H1 (cell line): ENCODE data around the gene MOGAT3. TPM values are rescaled to one million over a fixed set of nuclear protein-coding genes. Genes with fewer than 3 reads are reported as not detected.
A peak's percentile ranks its signal among the peaks of the same experiment; 100 is the strongest.

Source experiments
- CTCF ChIA-PET: fragments of 300-600 bp; sonication (Branson Sonifier 250); formaldehyde crosslinking; loops from one replicate; lab custom pipeline; 2021; ENCODE audit not compliant: partially characterized antibody; lab: Charles Lee
- POLR2A ChIA-PET: fragments of 300-600 bp; sonication (Branson Sonifier 250); formaldehyde crosslinking; loops from one replicate; lab custom pipeline; 2021; ENCODE audit warnings: inconsistent platforms; ENCODE audit not compliant: partially characterized antibody; lab: Charles Lee
- DNase-seq, 2 experiments: peaks; one replicate each; pipeline versions ENCODE4 v3.0.0 to v3.0.0-alpha.2; 2010 to 2022; ENCODE audit warnings: low spot score in 2 of 2, low read depth in 1 of 2, mixed read lengths in 1 of 2
- FAIRE-seq: peaks from 2 replicates; lab custom pipeline; 2011; peaks lifted over from hg19 to GRCh38; lab: Jason Lieb, UNC
- H2AFZ ChIP-seq: 2 replicates; pipeline ENCODE4 v1.8.1; 2012; ENCODE audit warnings: low read length, inconsistent platforms
- H2AK5ac ChIP-seq: 2 replicates; pipeline ENCODE4 v1.6.1; 2013; ENCODE audit warnings: low read depth, low read length
- H2BK120ac ChIP-seq: replicated peaks from 2 replicates; pipeline ENCODE3; 2013; ENCODE audit warnings: low read depth, low read length, inconsistent platforms
- H2BK12ac ChIP-seq: 2 replicates; pipeline ENCODE4 v1.6.1; 2013; ENCODE audit warnings: low read depth, low read length
- H2BK15ac ChIP-seq: 2 replicates; pipeline ENCODE4 v1.6.1; 2013; ENCODE audit warnings: low read length
- H2BK20ac ChIP-seq: 2 replicates; pipeline ENCODE4 v1.6.1; 2013; ENCODE audit warnings: low read length
- H2BK5ac ChIP-seq: 2 replicates; pipeline ENCODE4 v1.6.1; 2013; ENCODE audit warnings: low read depth, low read length
- H3K14ac ChIP-seq: 2 replicates; pipeline ENCODE4 v1.6.1; 2013; ENCODE audit warnings: inconsistent platforms; ENCODE audit not compliant: insufficient read length
- H3K18ac ChIP-seq: 2 replicates; pipeline ENCODE4 v1.6.1; 2013; ENCODE audit warnings: low read length; ENCODE audit errors: extremely low read depth
- H3K23ac ChIP-seq: 2 replicates; pipeline ENCODE4 v1.6.1; 2013; ENCODE audit warnings: inconsistent platforms; ENCODE audit not compliant: insufficient read length
- H3K23me2 ChIP-seq: 2 replicates; pipeline ENCODE4 v1.6.1; 2013; ENCODE audit warnings: low read depth, low read length
- H3K27ac ChIP-seq: 2 replicates; pipeline ENCODE4 v1.6.1; 2011; ENCODE audit warnings: low read depth, low read length, inconsistent platforms
- H3K27me3 ChIP-seq, 4 experiments: replicated peaks in 1 of 4; 1 replicate in 1 of 4; 2 replicates in 3 of 4; pipeline versions ENCODE4 v1.6.1 to v1.8.1; 2011 to 2013; ENCODE audit warnings: low read length in 3 of 4, mild to moderate bottlenecking in 3 of 4, inconsistent platforms in 2 of 4, mixed read lengths in 2 of 4, moderate library complexity in 1 of 4; ENCODE audit not compliant: control insufficient read depth in 3 of 4, insufficient read depth in 3 of 4; ENCODE audit errors: extremely low read depth in 1 of 4
- H3K36me3 ChIP-seq, 4 experiments: 2 replicates each; pipeline versions ENCODE4 v1.6.1 to v1.8.1; 2011 to 2013; ENCODE audit warnings: mild to moderate bottlenecking in 4 of 4, low read length in 3 of 4, moderate library complexity in 2 of 4, control low read depth in 1 of 4, inconsistent platforms in 1 of 4; ENCODE audit not compliant: insufficient read depth in 4 of 4, control insufficient read depth in 2 of 4
- H3K4ac ChIP-seq: replicated peaks from 2 replicates; pipeline ENCODE3; 2013; ENCODE audit warnings: low read length, low read depth, mixed read lengths, inconsistent platforms; ENCODE audit not compliant: insufficient read length
- H3K4me1 ChIP-seq, 4 experiments: replicated peaks in 1 of 4; 1 replicate in 1 of 4; 2 replicates in 3 of 4; pipeline versions ENCODE4 v1.6.1 to v1.8.1; 2011 to 2013; ENCODE audit warnings: low read length in 3 of 4, inconsistent platforms in 2 of 4, mixed read lengths in 1 of 4; ENCODE audit not compliant: insufficient read depth in 4 of 4, control insufficient read depth in 3 of 4
- H3K4me2 ChIP-seq, 2 experiments: 2 replicates each; pipeline versions ENCODE4 v1.6.1 to v1.8.1; 2011 to 2013; ENCODE audit warnings: low read depth in 2 of 2, low read length in 2 of 2, control low read depth in 1 of 2, inconsistent platforms in 1 of 2, mild to moderate bottlenecking in 1 of 2; ENCODE audit not compliant: insufficient read depth in 1 of 2
- H3K4me3 ChIP-seq, 4 experiments: fragments of 200-600, 300-600 bp in 1 of 4; sonication (generic), shearing (Covaris generic), sonication (Bioruptor Twin) in 1 of 4; 2 replicates each; pipeline versions ENCODE4 v1.5.1 to v1.8.1; 2011 to 2016; ENCODE audit warnings: low read length in 4 of 4, low read depth in 3 of 4, control low read depth in 2 of 4, inconsistent platforms in 2 of 4, mild to moderate bottlenecking in 2 of 4, mixed read lengths in 1 of 4, moderate library complexity in 1 of 4; ENCODE audit not compliant: insufficient read depth in 2 of 4; ENCODE audit errors: extremely low read depth in 1 of 4
- H3K56ac ChIP-seq: replicated peaks from 2 replicates; pipeline ENCODE3; 2013; ENCODE audit warnings: low read depth, mild to moderate bottlenecking, mixed read lengths, low read length, inconsistent platforms; ENCODE audit not compliant: insufficient read length
- H3K79me1 ChIP-seq: 2 replicates; pipeline ENCODE4 v1.6.1; 2013; ENCODE audit warnings: low read depth, low read length, control low read depth
- H3K79me2 ChIP-seq, 2 experiments: 2 replicates each; pipeline versions ENCODE4 v1.6.1 to v1.8.1; 2012 to 2013; ENCODE audit warnings: low read length in 2 of 2, mild to moderate bottlenecking in 2 of 2, inconsistent platforms in 1 of 2; ENCODE audit not compliant: insufficient read depth in 2 of 2, control insufficient read depth in 1 of 2
- H3K9ac ChIP-seq, 4 experiments: replicated peaks in 1 of 4; 1 replicate in 1 of 4; 2 replicates in 3 of 4; pipeline versions ENCODE4 v1.6.1 to v1.8.1; 2011 to 2013; ENCODE audit warnings: low read depth in 3 of 4, low read length in 3 of 4, control low read depth in 2 of 4, mild to moderate bottlenecking in 2 of 4, moderate library complexity in 2 of 4, inconsistent platforms in 1 of 4; ENCODE audit errors: extremely low read depth in 1 of 4
- H3K9me3 ChIP-seq, 2 experiments: 2 replicates each; pipeline versions ENCODE4 v1.6.1 to v1.8.1; 2012 to 2013; ENCODE audit warnings: mild to moderate bottlenecking in 2 of 2, moderate library complexity in 2 of 2, control low read depth in 1 of 2, inconsistent platforms in 1 of 2, low read depth in 1 of 2, low read length in 1 of 2, mixed read lengths in 1 of 2; ENCODE audit not compliant: insufficient read depth in 2 of 2
- H4K20me1 ChIP-seq, 2 experiments: replicated peaks in 1 of 2; 2 replicates each; pipeline versions ENCODE3 to v1.8.1; 2011 to 2013; ENCODE audit warnings: inconsistent platforms in 2 of 2, low read length in 2 of 2, mild to moderate bottlenecking in 1 of 2; ENCODE audit not compliant: insufficient read depth in 2 of 2, control insufficient read depth in 1 of 2
- H4K5ac ChIP-seq: 2 replicates; pipeline ENCODE4 v1.6.1; 2013; ENCODE audit warnings: low read length, low read depth, mixed read lengths, inconsistent platforms; ENCODE audit not compliant: insufficient read length
- H4K8ac ChIP-seq: 2 replicates; pipeline ENCODE4 v1.8.0; 2013; ENCODE audit warnings: mild to moderate bottlenecking, moderate library complexity, low read length, inconsistent platforms; ENCODE audit not compliant: insufficient read depth; ENCODE audit errors: extremely low read depth
- H4K91ac ChIP-seq: replicated peaks from 2 replicates; pipeline ENCODE3; 2013; ENCODE audit warnings: low read length, mixed read lengths, inconsistent platforms; ENCODE audit not compliant: insufficient read length
- KDM4A ChIP-seq: IDR thresholded peaks from one replicate; pipeline ENCODE4 v1.7.1; 2012; ENCODE audit warnings: low read depth, mild to moderate bottlenecking, moderate library complexity, low read length, inconsistent platforms; ENCODE audit not compliant: severe bottlenecking
- PHF8 ChIP-seq: fragments of 200-600 bp; sonication (generic); conservative IDR thresholded peaks from 2 replicates; pipeline ENCODE4 v1.7.1; 2012; ENCODE audit warnings: low read depth, mild to moderate bottlenecking, inconsistent platforms, low read length, moderate library complexity
- POLR2A ChIP-seq, 2 experiments: IDR thresholded peaks; 1 replicate in 1 of 2; 2 replicates in 1 of 2; pipeline ENCODE4 v1.6.1; 2011; ENCODE audit warnings: low read depth in 2 of 2, low read length in 2 of 2, mild to moderate bottlenecking in 2 of 2; ENCODE audit errors: control extremely low read depth in 1 of 2
- RNF2 ChIP-seq: fragments of 200-900, 300-1000 bp; sonication (generic); IDR thresholded peaks from 2 replicates; pipeline ENCODE4 v1.7.1; 2016; ENCODE audit warnings: borderline replicate concordance, low read depth, mild to moderate bottlenecking, antibody characterized with exemption, low read length; ENCODE audit not compliant: poor library complexity, severe bottlenecking; ENCODE audit errors: missing control alignments
- WGBS, 2 experiments: shearing (Covaris generic) in 1 of 2; methylation state at CpG; one replicate each; pipeline versions ENCODE4 v1.1.6 to v1.1.7; 2013 to 2015; ENCODE audit warnings: low lambda C conversion rate in 2 of 2, mixed read lengths in 2 of 2, inconsistent platforms in 1 of 2, low coverage in 1 of 2, missing lambda C conversion rate in 1 of 2; ENCODE audit not compliant: insufficient replicate concordance in 2 of 2, insufficient coverage in 1 of 2, insufficient read length in 1 of 2; ENCODE audit errors: extremely low coverage in 1 of 2, missing lambda C conversion rate in 1 of 2; 5-methylcytosine and 5-hydroxymethylcytosine counted together
- polyA plus RNA-seq, 7 experiments: library from polyadenylated mRNA; depleted of rRNA in 3 of 7; stranded (reverse) in 5 of 7; unstranded in 2 of 7; fragments of >200 nt in 5 of 7; fragments of 200-250 nt in 2 of 7; gene quantifications; 1 replicate in 5 of 7; 2 replicates in 1 of 7; 4 replicates in 1 of 7; pipeline versions ENCODE4 v1.2.1 to v1.2.3, GENCODE V29; 2011 to 2013; ENCODE audit warnings: missing spikeins in 2 of 7, mixed read lengths in 2 of 7
- total RNA-seq: library from RNA; stranded (reverse); fragmentation: NEBNext Ultra II Directional; extraction: Animal tissue kit (Norgen Biotek cat#: 25700); gene quantifications from 2 replicates; pipeline ENCODE4 v1.2.1, GENCODE V29; 2021

The MOGAT3 gene
- total and polyA plus RNA-seq, 2 of the 8 experiments (the other 6 are each of a cell fraction or from before 2014, with no cell fraction given): 0.21 to 0.82 TPM

DNA sequence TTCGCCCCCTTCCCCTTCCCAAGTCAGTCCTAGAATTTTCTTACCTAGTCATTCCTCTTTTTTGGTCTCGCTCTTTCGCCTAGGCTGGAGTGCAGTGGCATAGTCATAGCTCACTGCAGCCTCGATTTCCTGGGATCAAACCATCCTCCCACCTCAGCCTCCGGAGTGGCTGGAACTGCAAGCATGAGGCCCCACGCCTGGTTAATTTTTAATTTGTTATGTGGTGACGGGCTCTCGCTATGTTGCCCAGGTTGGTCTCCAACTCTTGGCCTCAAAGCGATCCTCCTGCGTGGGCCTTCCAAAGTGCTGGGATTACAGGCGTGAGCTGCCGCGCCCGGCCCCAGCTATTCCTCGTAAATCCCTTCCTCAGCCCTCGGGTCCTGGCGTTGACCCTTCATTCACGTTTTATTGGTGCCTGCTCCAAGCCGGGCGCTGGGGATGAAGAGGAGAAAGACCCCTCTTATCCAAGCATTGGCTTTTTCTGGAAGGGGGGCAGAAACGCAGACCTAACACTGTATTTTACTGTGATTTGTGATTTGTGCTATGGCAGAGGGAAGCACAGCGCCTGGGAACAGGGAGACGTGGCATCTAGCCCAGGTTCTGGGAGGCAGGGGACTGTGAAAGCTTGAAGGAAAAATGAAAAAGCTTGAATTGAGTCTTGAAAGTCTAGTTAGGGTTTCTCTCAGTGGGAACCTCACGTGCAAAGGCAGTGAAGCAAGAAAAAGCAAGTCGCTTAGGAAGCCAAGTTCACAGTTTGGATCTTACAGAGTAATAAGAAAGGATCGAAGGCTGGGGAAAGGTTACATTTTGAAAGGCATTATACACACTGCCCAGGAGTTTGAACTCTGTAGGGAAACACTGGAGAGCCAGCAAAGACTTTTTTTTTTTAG lies 17.6 kb upstream of the MOGAT3 start:
- H4K20me1 ChIP-seq: peaks cover 0 to 7% of the 10 kb centered on the region in 2 experiments

More for the DNA sequence above, 17.6 kb upstream of the MOGAT3 start:
- Histone ChIP-seq H3K23me2 (peaks cover 17% of the 10 kb centered on the region), H3K9ac (peak overlapping the region in 3 of 4 experiments; percentile 48 to 82 (median 54); a peak in 6 of 7 replicates), H3K56ac (no peak overlapping the region), H2BK15ac (no peak overlapping the region), H2BK12ac (no peak overlapping the region), H2AFZ (no peak overlapping the region), H2BK20ac (no peak overlapping the region), H3K4ac (no peak overlapping the region), H3K14ac (peak overlapping the region; percentile 35), H3K36me3 (peaks cover 0 to 4% (median 2%) of the 10 kb centered on the region in 4 experiments; a peak in 4 of 8 replicates), H3K79me2 (peaks cover 0 to 6% of the 10 kb centered on the region in 2 experiments; a peak in 1 of 4 replicates), H4K91ac (no peak overlapping the region), H4K5ac (no peak overlapping the region), H2BK120ac (no peak overlapping the region), H2BK5ac (peak overlapping the region; percentile 54), H4K8ac (peak overlapping the region; percentile 7; the same call in 1 of the 2 replicates), H3K18ac (no peak overlapping the region), H3K79me1 (peaks cover 2% of the 10 kb centered on the region; the same call in 1 of the 2 replicates), H3K9me3 (no peaks in the 10 kb centered on the region), H3K4me1 (peaks cover 0 to 13% (median 7%) of the 10 kb centered on the region in 4 experiments; a peak in 5 of 7 replicates), H3K23ac (no peak overlapping the region), H3K4me3 (peak overlapping the region; percentile 74 to 83 (median 78)), H2AK5ac (no peak overlapping the region), H3K27ac (peak overlapping the region; percentile 6; the same call in 1 of the 2 replicates), H3K4me2 (peak overlapping the region; percentile 86 to 89), H3K27me3 (no peaks in the 10 kb centered on the region)
- ChIA-PET POLR2A (interaction anchor here (0.6 to 3.8 kb wide), 25 partner anchors 8 to 407 kb away, joined by 3 to 28 read pairs (median 3); partner anchors contain the start of genes CLDN15, FIS1 and VGF), CTCF (interaction anchor here (0.9 to 9.0 kb wide), 10 partner anchors 10 to 75 kb away, joined by 3 to 79 read pairs (median 9); partner anchors contain the start of gene FIS1)
- DNase-seq: no peak
- TF ChIP-seq PHF8 (0 out of 2 replicates have a peak, but pooled peaks have one; percentile 21), KDM4A (peak; percentile 46), POLR2A (IDR thresholded peaks at IDR 0.05; ENCODE audit: control extremely low read depth in 1 of 2, low read depth in 2 of 2, low read length in 2 of 2) (0 out of 3 replicates have a peak, but pooled peaks of 1 of the 2 experiments have one; percentile 1), RNF2 (no peak)
- WGBS, 2 experiments: 17% methylated on average over 26 of the region's 26 CpGs; no CpG with 5 or more reads in 1 of the 2 experiments
- FAIRE-seq: no peak
